ENCODE results near the gene NSRP1.
A peak's percentile ranks its signal among the peaks of the same experiment; 100 is the strongest.
"Not testable (repeated sequence)": the region's sequence is repeated elsewhere in the genome, so short reads cannot be mapped to it uniquely, and the experiment has no call there.

Gene NSRP1

GRCh38 chr17:30116661-30117551 lies at the start of gene NSRP1:
TSS of gene NSRP1 (plus strand) at chr17:30116816. CDS start at chr17:30116844, 28 bp downstream.
- peak within 1 kb of the TSS; percentile 95 for H3K4me3 ChIP-seq (ENCODE audit: low read depth, low read length)
- DNase-seq (ENCODE audit: low read depth): peak; percentile 85

GRCh38 chr17:30068465-30068864 lies 48.2 kb upstream of the NSRP1 start:
- no peak for DNase-seq (ENCODE audit: low read depth)
- no peak overlapping the region for H3K4me3 ChIP-seq (ENCODE audit: low read depth, low read length)

GRCh38 chr17:30074254-30074653 lies 42.4 kb upstream of the NSRP1 start:
- no peak for DNase-seq (ENCODE audit: low read depth)
- no peak overlapping the region for H3K4me3 ChIP-seq (ENCODE audit: low read depth, low read length)

GRCh38 chr17:30074730-30075129 lies 41.9 kb upstream of the NSRP1 start:
- peak; percentile 29 for DNase-seq (ENCODE audit: low read depth)
- H3K4me3 ChIP-seq (ENCODE audit: low read depth, low read length): no peak overlapping the region

GRCh38 chr17:30082773-30083172 lies 33.8 kb upstream of the NSRP1 start:
- DNase-seq (ENCODE audit: low read depth): no peak
- no peak overlapping the region for H3K4me3 ChIP-seq (ENCODE audit: low read depth, low read length)

- H3K4me3 ChIP-seq (ENCODE audit: low read depth, low read length): no peak overlapping the region
Observed at GRCh38 chr17:30084788-30085187, 31.8 kb upstream of the NSRP1 start.

GRCh38 chr17:30086896-30087295 lies 29.7 kb upstream of the NSRP1 start:
- no peak for DNase-seq (ENCODE audit: low read depth)
- no peak overlapping the region for H3K4me3 ChIP-seq (ENCODE audit: low read depth, low read length)

More at GRCh38 chr17:30084788-30085187, 31.8 kb upstream of the NSRP1 start:
- no peak for DNase-seq (ENCODE audit: low read depth)

- DNase-seq (ENCODE audit: low read depth); H3K4me3 ChIP-seq (ENCODE audit: low read depth, low read length): not testable (repeated sequence)
Observed at GRCh38 chr17:30087431-30087830, 29.2 kb upstream of the NSRP1 start.

GRCh38 chr17:30091121-30091670 lies 25.4 kb upstream of the NSRP1 start:
- H3K4me3 ChIP-seq (ENCODE audit: low read depth, low read length): no peak overlapping the region
- DNase-seq (ENCODE audit: low read depth): no peak

- H3K4me3 ChIP-seq (ENCODE audit: low read depth, low read length): no peak overlapping the region
- DNase-seq (ENCODE audit: low read depth): peak; percentile 45
Observed at GRCh38 chr17:30091771-30092170, 24.8 kb upstream of the NSRP1 start.

- DNase-seq (ENCODE audit: low read depth): no peak
- no peak overlapping the region for H3K4me3 ChIP-seq (ENCODE audit: low read depth, low read length)
Observed at GRCh38 chr17:30092886-30093285, 23.7 kb upstream of the NSRP1 start.

- H3K4me3 ChIP-seq (ENCODE audit: low read depth, low read length): no peak overlapping the region
- no peak for DNase-seq (ENCODE audit: low read depth)
Observed at GRCh38 chr17:30093463-30094147, 23.0 kb upstream of the NSRP1 start.

GRCh38 chr17:30095507-30096244 lies 20.9 kb upstream of the NSRP1 start:
- H3K4me3 ChIP-seq (ENCODE audit: low read depth, low read length): no peak overlapping the region

GRCh38 chr17:30101686-30102390 lies 14.8 kb upstream of the NSRP1 start:
- H3K4me3 ChIP-seq (ENCODE audit: low read depth, low read length): no peak overlapping the region

More at GRCh38 chr17:30095507-30096244, 20.9 kb upstream of the NSRP1 start:
- DNase-seq (ENCODE audit: low read depth): no peak

GRCh38 chr17:30103921-30104320 lies 12.7 kb upstream of the NSRP1 start:
- DNase-seq (ENCODE audit: low read depth): no peak
- H3K4me3 ChIP-seq (ENCODE audit: low read depth, low read length): no peak overlapping the region

More at GRCh38 chr17:30101686-30102390, 14.8 kb upstream of the NSRP1 start:
- no peak for DNase-seq (ENCODE audit: low read depth)

GRCh38 chr17:30104575-30105339 lies 11.9 kb upstream of the NSRP1 start:
- DNase-seq (ENCODE audit: low read depth): peak; percentile 34
- H3K4me3 ChIP-seq (ENCODE audit: low read depth, low read length): peak overlapping the region; percentile 51

- DNase-seq (ENCODE audit: low read depth): no peak
Observed at GRCh38 chr17:30112794-30113193, 3.8 kb upstream of the NSRP1 start.

GRCh38 chr17:30113213-30113612 lies 3.4 kb upstream of the NSRP1 start:
- no peak overlapping the region for H3K4me3 ChIP-seq (ENCODE audit: low read depth, low read length)
- no peak for DNase-seq (ENCODE audit: low read depth)

More at GRCh38 chr17:30112794-30113193, 3.8 kb upstream of the NSRP1 start:
- H3K4me3 ChIP-seq (ENCODE audit: low read depth, low read length): no peak overlapping the region

All from skeletal muscle cell (primary cell).